ENCODE measurements around the gene TNF. TPM values are rescaled to one million over a fixed set of nuclear protein-coding genes. Genes with fewer than 3 reads are reported as not detected.

Gene TNF
- total RNA-seq, 1 donor from 2014 or later, result not detected

DNA sequence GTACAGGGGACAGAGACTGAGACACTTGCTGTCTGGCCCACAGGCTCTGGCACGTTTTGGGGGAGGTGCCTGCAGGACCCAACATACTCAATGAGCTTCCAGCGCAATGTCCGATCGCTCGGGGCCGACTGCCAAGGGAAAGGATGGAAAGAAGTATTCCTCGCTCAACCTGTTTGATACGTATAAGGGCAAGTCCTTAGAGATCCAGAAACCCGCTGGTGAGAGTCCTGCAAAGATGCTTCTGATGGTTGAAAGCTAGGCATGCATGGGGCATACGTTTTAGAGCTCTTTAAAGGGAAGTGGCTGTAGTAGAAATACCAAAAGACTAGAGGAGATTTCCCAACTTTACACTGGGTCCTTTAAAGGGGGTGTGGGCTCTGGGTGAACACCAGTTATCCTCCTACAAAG, 47.3 kb downstream of the TNF start:
- Mint-ChIP-seq H3K27ac (ENCODE audit: unreplicated experiment) (peak overlapping the region; percentile 43), H3K27me3 (ENCODE audit: unreplicated experiment) (peaks cover 8% of the 10 kb centered on the region), H3K9me3 (ENCODE audit: unreplicated experiment) (no peaks in the 10 kb centered on the region), H3K4me3 (ENCODE audit: unreplicated experiment) (peak overlapping the region; percentile 96), H3K4me1 (ENCODE audit: unreplicated experiment) (peaks cover 20% of the 10 kb centered on the region), H3K36me3 (ENCODE audit: low read depth, unreplicated experiment) (peaks cover 38% of the 10 kb centered on the region)
- no peak for DNase-seq (ENCODE audit: low spot score)
- TF ChIP-seq CTCF (IDR thresholded peaks at IDR 0.05; ENCODE audit: unreplicated experiment), result no peak

- Mint-ChIP-seq H3K36me3 (ENCODE audit: low read depth, unreplicated experiment) (peaks cover 39% of the 10 kb centered on the region), H3K4me3 (ENCODE audit: unreplicated experiment) (no peak overlapping the region), H3K9me3 (ENCODE audit: unreplicated experiment) (no peaks in the 10 kb centered on the region), H3K4me1 (ENCODE audit: unreplicated experiment) (peaks cover 20% of the 10 kb centered on the region), H3K27ac (ENCODE audit: unreplicated experiment) (no peak overlapping the region), H3K27me3 (ENCODE audit: unreplicated experiment) (peaks cover 8% of the 10 kb centered on the region)
- no peak for DNase-seq (ENCODE audit: low spot score)
- TF ChIP-seq CTCF (IDR thresholded peaks at IDR 0.05; ENCODE audit: unreplicated experiment), result no peak
Measured at GRCh38 chr6:31624070-31624469, 48.7 kb downstream of the TNF start.

- Mint-ChIP-seq H3K4me1 (ENCODE audit: unreplicated experiment) (peaks cover 8% of the 10 kb centered on the region), H3K4me3 (ENCODE audit: unreplicated experiment) (peak overlapping the region; percentile 72), H3K27me3 (ENCODE audit: unreplicated experiment) (no peaks in the 10 kb centered on the region), H3K36me3 (ENCODE audit: low read depth, unreplicated experiment) (peaks cover 48% of the 10 kb centered on the region), H3K9me3 (ENCODE audit: unreplicated experiment) (no peaks in the 10 kb centered on the region), H3K27ac (ENCODE audit: unreplicated experiment) (no peak overlapping the region)
- TF ChIP-seq CTCF (IDR thresholded peaks at IDR 0.05; ENCODE audit: unreplicated experiment), result no peak
- no peak for DNase-seq (ENCODE audit: low spot score)
Measured at GRCh38 chr6:31626952-31627351, 51.6 kb downstream of the TNF start.

DNA sequence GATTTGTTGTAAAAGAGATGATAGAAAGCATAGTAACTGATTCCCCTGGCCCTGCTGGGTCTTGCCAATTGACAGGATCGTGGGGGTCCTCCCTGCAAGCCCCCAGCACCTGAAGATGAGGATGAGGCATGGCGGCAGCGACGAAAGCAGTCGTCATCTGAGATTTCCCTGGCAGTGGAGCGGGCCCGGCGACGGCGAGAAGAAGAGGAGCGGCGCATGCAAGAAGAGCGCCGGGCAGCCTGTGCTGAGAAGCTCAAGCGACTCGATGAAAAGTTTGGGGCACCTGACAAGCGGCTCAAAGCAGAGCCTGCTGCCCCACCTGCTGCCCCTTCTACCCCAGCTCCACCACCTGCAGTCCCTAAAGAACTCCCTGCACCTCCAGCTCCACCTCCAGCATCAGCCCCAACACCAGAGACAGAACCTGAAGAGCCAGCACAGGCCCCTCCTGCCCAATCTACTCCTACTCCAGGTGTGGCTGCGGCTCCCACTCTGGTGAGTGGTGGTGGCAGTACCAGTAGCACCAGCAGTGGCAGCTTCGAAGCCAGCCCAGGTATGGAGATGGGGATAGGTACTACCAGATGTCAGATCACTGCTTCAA, 52.4 kb downstream of the TNF start:
- no peak for DNase-seq (ENCODE audit: low spot score)
- Mint-ChIP-seq H3K4me1 (ENCODE audit: unreplicated experiment) (no peaks in the 10 kb centered on the region), H3K27me3 (ENCODE audit: unreplicated experiment) (no peaks in the 10 kb centered on the region), H3K4me3 (ENCODE audit: unreplicated experiment) (peak overlapping the region; percentile 72), H3K9me3 (ENCODE audit: unreplicated experiment) (no peaks in the 10 kb centered on the region), H3K36me3 (ENCODE audit: low read depth, unreplicated experiment) (peaks cover 48% of the 10 kb centered on the region), H3K27ac (ENCODE audit: unreplicated experiment) (no peak overlapping the region)
- TF ChIP-seq CTCF (IDR thresholded peaks at IDR 0.05; ENCODE audit: unreplicated experiment), result no peak

Other genes starting within 250 kb of the TNF start
- gene HLA-B, start 218.4 kb upstream of the TNF start, total RNA-seq (ENCODE audit: unreplicated experiment), result 301 TPM
- gene MICA, start 172.0 kb upstream of the TNF start, total RNA-seq (ENCODE audit: unreplicated experiment), result 16.6 TPM
- gene MICB, start 77.4 kb upstream of the TNF start, total RNA-seq (ENCODE audit: unreplicated experiment), result 3.6 TPM
- not detected for gene MCCD1, start 46.6 kb upstream of the TNF start, total RNA-seq (ENCODE audit: unreplicated experiment)
- 336 TPM for gene DDX39B, start 33.6 kb upstream of the TNF start, total RNA-seq (ENCODE audit: unreplicated experiment)
- gene ATP6V1G2, start 29.0 kb upstream of the TNF start, total RNA-seq (ENCODE audit: unreplicated experiment), result 1.8 TPM
- 13.4 TPM for gene NFKBIL1, start 28.0 kb upstream of the TNF start, total RNA-seq (ENCODE audit: unreplicated experiment)
- gene LTA, start 3.3 kb upstream of the TNF start, total RNA-seq (ENCODE audit: unreplicated experiment), result not detected
- not detected for gene LTB, start 6.9 kb downstream of the TNF start, total RNA-seq (ENCODE audit: unreplicated experiment)
- 1.7 TPM for gene LST1, start 10.7 kb downstream of the TNF start, total RNA-seq (ENCODE audit: unreplicated experiment)
- not detected for gene NCR3, start 17.4 kb downstream of the TNF start, total RNA-seq (ENCODE audit: unreplicated experiment)
- 22.8 TPM for gene AIF1, start 39.7 kb downstream of the TNF start, total RNA-seq (ENCODE audit: unreplicated experiment)
- 149 TPM for gene PRRC2A, start 45.1 kb downstream of the TNF start, total RNA-seq (ENCODE audit: unreplicated experiment)
- 312 TPM for gene BAG6, start 77.1 kb downstream of the TNF start, total RNA-seq (ENCODE audit: unreplicated experiment)
- gene APOM, start 80.3 kb downstream of the TNF start, total RNA-seq (ENCODE audit: unreplicated experiment), result 0.92 TPM
- gene C6orf47, start 85.2 kb downstream of the TNF start, total RNA-seq (ENCODE audit: unreplicated experiment), result 13.1 TPM
- 8.9 TPM for gene GPANK1, start 89.4 kb downstream of the TNF start, total RNA-seq (ENCODE audit: unreplicated experiment)
- 164 TPM for gene CSNK2B, start 90.5 kb downstream of the TNF start, total RNA-seq (ENCODE audit: unreplicated experiment)
- gene LY6G5B, start 94.4 kb downstream of the TNF start, total RNA-seq (ENCODE audit: unreplicated experiment), result 16.3 TPM
- gene LY6G5C, start 105.5 kb downstream of the TNF start, total RNA-seq (ENCODE audit: unreplicated experiment), result 22.0 TPM
- 54.7 TPM for gene ABHD16A, start 127.8 kb downstream of the TNF start, total RNA-seq (ENCODE audit: unreplicated experiment)
- gene LY6G6F, start 131.3 kb downstream of the TNF start, total RNA-seq (ENCODE audit: unreplicated experiment), result not detected
- gene LY6G6D, start 139.8 kb downstream of the TNF start, total RNA-seq (ENCODE audit: unreplicated experiment), result not detected
- gene LY6G6C, start 146.2 kb downstream of the TNF start, total RNA-seq (ENCODE audit: unreplicated experiment), result 0.28 TPM
- gene MPIG6B, start 147.8 kb downstream of the TNF start, total RNA-seq (ENCODE audit: unreplicated experiment), result not detected
- 145 TPM for gene DDAH2, start 153.7 kb downstream of the TNF start, total RNA-seq (ENCODE audit: unreplicated experiment)
- 420 TPM for gene CLIC1, start 161.0 kb downstream of the TNF start, total RNA-seq (ENCODE audit: unreplicated experiment)
- 16.1 TPM for gene MSH5, start 164.4 kb downstream of the TNF start, total RNA-seq (ENCODE audit: unreplicated experiment)
- gene SAPCD1, start 187.1 kb downstream of the TNF start, total RNA-seq (ENCODE audit: unreplicated experiment), result 2.4 TPM
- gene VWA7, start 201.8 kb downstream of the TNF start, total RNA-seq (ENCODE audit: unreplicated experiment), result 0.74 TPM
- gene VARS1, start 220.2 kb downstream of the TNF start, total RNA-seq (ENCODE audit: unreplicated experiment), result 53.0 TPM
- gene LSM2, start 231.4 kb downstream of the TNF start, total RNA-seq (ENCODE audit: unreplicated experiment), result 57.1 TPM
- 0.82 TPM for gene HSPA1L, start 239.7 kb downstream of the TNF start, total RNA-seq (ENCODE audit: unreplicated experiment)
- 27.2 TPM for gene HSPA1A, start 240.0 kb downstream of the TNF start, total RNA-seq (ENCODE audit: unreplicated experiment)